NCI-H1694 (cell line): Measurements from ENCODE around the gene CNOT11.
"Not testable (repeated sequence)": the region's sequence is repeated elsewhere in the genome, so short reads cannot be mapped to it uniquely, and the experiment has no call there.

Source experiments
- DNase-seq: peaks from one replicate; lab custom pipeline; 2025; lab: John Stamatoyannopoulos, UW

The CNOT11 gene

DNA sequence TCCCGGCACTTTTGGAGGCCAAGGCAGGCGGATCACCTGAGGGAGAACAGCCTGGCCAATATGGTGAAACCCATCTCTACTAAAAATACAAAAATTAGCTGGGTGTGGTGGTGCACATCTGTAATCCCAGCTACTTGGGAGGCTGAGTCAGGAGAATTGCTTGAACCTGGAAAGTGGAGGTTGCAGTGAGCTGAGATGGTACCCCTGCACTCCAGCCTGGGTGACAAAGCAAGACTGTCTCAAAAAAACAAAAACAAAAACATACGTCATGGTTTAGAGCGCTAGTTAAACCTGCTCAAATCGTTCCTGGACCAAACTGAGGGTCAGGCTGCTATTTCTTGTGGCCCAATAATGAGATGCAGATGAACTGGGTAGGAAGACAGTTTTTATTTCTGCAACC lies 7.2 kb upstream of the CNOT11 start:
- not testable (repeated sequence) for DNase-seq

DNA sequence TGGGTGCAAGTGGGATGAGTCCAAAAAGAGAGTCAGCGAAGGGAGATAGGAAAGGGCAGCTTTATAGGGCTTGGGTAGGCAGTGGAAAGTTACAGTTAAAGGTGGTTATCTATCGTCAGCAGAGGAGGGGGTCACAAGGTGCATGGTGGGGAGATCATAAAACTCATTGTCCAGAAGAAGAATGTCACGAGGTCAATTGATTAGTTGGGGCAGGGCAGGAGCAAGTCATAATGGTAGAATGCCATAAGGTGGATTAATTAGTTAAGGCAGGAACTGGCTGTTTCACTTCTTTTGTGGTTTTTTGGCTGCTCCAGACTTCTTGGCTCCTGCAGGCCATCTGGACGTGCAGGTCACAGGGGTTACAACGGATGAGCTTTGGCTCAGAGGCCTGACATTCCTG lies 3.9 kb upstream of the CNOT11 start:
- DNase-seq, result not testable (repeated sequence)

DNA sequence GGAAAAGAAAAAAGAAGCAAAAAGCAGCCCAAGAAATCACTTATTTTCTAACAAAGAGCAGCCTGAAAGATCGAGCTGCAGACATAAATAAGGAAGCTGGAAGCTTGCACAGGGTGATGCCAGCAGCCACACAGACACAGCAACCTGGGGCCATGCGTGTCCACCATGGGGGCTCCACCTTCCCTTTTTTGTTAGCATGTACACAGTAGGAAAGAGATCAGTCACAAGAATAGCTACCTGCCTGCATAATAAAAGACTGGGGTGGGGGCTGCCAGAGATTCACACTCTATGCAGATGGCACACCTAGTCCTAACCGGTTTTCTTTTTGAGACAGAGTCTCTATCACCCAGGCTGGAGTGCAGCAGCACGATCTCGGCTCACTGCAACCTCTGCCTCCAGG lies 2.9 kb upstream of the CNOT11 start:
- DNase-seq, result no peak

DNA sequence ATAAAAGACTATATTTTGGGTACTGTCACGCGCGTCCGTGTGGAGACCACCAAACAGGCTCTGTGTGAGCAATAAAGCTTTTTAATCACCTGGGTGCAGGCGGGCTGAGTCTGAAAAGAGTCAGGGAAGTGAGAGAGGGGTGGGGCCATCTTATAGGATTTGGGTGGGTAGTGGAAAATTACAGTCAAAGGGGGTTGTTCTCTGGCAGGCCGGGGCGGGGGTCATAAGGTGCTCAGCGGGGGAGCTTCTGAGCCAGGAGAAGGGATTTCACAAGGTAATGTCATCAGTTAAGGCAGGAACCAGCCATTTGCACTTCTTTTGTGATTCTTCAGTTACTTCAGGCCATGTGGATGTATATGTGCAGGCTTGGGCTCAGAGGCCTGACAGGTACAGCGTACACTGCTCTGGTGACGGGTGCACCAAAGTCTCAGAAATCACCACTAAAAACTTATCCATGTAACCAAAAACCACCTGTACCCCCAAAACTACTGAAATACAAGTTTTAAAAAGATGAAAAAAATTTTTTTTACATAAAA lies 1.4 kb upstream of the CNOT11 start:
- DNase-seq, result not testable (repeated sequence)

DNA sequence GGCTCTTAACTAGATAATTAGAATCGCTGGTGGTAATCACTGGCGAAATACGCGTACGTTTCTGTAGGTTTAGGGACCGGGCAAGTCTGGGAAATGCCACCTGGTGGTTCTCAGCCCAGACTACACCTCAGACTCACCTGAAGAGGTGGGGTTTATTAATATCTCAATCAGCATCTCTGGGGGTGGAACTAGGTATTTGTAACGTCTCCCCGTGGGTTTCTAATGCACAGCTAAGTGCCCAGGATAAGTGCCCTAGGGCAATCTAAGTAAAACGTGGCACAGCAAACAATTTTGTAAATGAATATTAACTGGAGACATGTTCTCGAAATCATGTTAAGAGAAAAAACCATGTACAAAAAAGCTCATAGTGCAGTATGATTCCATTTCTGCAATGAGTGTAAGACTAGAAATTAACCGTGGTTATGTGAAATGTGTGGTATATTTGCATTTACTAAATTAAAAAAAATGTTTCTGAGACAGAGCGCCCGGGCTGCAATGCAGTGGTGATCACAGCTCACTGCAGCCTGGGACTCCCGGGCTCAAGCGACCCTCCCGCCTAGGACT lies 760 bp upstream of the CNOT11 start:
- DNase-seq, result no peak

DNA sequence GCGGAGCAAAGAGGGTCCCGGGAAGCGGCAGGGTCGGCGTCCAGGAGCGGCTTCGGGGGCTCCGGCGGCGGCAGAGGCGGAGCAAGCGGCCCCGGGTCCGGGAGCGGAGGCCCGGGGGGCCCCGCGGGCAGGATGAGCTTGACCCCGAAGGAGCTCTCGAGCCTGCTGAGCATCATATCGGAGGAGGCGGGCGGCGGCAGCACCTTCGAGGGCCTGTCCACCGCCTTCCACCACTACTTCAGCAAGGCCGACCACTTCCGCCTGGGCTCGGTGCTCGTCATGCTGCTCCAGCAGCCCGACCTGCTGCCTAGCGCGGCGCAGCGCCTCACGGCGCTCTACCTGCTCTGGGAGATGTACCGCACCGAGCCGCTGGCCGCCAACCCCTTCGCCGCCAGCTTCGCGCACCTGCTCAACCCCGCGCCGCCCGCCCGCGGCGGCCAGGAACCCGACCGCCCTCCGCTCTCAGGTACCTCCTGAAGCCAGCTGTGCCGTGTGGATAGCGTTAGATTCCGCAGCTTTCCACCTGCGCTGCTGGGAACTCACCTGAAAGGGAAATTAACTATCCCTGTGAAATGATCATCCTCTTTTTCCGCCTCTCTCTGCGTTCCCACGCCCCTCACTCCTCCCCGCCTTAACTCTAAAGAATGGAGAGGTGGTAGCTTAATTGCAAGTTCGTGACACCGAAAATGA lies 472 bp downstream of the CNOT11 start:
- DNase-seq, result peak; percentile 25

DNA sequence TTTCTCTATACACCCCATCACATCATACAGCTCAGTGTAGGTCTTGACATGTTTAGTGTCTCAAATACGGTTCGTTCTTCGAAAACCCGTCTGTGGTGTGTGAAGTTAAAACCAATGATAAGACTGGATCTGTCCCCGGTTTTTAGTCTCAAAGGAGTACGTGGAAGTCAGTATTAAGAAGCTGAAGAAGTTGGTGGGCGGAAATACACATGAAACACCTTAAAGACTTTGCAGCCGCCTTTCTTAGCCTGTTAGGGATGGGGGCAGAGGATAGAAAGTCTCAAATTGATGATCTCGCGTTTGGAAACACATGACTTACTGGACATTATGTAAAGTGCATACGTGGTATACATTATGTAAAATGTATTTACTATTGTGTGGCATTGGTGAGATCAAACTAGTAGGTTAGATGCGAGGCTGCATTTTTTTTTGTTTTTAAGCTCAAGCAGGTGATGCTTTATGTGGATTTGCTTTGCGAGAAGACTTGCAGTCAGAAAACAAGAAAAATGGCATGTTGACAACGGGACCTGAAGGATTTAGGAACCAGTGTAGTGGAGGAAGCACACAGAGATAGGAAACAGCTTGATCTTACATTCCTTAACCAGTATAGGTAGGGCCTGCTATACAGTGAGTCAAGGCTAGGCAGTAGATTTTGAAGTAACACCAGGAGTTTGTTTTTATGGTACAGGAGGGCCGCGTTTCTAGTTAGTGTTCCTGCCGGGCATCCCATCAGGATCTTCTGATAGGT lies 1.2 kb downstream of the CNOT11 start:
- DNase-seq, result no peak

DNA sequence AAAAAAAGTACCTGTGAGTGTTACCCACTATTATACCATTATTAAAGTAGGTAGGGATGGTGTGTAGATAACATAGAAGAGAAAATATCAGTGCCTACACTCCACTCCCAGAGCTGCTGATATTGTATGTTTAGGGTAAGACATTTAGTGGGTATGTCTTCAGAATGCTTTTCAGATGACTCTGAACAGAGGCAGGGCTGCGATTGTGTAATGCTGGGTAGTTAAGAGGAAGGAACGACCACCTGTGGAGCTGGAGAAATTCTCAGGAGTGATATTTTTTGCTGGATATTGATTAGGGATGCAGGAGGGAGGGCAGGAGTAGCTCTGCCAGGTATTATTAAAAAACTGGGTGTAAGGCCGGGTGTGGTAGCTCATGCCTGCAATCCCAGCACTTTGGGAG lies 2.8 kb downstream of the CNOT11 start:
- DNase-seq, result no peak

DNA sequence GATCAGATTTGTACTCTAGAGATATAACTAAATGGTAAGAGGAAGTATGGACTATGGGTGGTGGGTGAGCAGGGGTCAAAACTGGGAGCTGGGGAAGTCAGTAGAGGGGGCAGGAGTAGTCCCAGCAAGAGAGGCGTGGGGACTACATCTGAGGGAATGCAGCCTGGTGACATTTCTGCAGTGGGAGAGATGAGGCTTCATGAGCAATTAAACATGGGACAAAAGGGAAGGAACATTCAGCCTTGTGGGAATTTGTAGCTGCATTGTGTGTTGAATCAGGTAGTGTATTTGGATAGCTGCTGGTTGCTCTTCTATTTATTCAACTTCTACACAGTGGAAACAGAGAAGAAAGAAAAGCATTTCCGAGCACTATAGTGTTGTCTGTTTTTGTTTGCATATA lies 3.6 kb downstream of the CNOT11 start:
- no peak for DNase-seq

DNA sequence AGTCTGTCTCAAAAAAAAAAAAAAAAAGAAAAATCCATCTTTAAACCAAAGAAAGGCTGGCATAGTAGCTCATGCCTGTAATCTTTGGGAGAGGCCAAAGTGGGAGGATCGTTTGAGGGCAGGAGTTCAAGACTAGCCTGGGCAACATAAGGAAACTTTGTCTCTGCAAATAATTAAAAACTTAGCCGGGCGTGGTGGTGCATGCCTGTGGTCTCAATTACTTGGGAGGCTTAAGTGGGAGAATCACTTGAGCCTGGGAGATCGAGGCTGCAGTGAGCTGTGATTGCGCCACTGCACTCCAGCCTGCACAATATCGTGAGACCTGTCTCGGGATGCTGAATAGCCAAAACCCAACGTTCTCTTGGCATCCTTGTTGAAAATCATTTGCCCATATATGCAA lies 6.1 kb downstream of the CNOT11 start:
- DNase-seq, result no peak

DNA sequence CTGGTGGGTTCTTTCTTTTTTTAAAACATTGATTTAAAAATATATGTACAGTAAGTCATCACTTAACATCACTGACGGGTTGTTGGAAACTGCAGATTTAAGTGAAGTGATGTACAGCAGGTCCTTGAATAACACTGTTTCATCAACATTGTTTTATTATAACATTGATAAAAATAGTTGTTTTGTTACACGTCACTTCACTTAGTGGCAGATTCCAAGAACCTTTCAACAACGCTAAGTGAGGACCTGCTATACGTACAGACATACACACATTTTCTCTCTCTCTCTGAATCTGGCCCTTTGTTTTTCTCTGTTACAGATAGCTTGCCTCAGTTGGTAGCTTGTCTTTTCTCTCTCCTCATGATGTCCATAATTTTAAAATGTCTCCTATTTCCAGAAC lies 9.5 kb downstream of the CNOT11 start:
- DNase-seq, result no peak

DNA sequence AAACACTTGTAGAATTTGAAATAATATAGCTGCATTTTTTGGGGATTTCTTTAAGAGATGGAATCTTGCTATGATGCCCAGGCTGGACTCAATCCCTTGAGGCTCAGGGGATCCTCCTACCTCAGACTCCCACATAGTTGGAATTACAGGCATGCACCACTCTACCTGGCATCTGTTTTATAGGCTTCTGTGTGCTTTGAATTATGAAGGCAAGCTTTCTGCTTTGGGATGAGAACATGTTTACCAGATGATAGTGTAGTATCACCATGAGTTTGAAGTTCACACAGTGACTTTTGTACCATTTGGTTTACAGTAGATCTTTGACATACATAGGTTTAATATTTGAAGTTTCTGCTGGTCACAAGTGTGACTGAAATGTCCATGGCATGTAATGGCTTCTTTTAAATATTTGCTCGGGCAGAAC lies 10.7 kb downstream of the CNOT11 start:
- no peak for DNase-seq

DNA sequence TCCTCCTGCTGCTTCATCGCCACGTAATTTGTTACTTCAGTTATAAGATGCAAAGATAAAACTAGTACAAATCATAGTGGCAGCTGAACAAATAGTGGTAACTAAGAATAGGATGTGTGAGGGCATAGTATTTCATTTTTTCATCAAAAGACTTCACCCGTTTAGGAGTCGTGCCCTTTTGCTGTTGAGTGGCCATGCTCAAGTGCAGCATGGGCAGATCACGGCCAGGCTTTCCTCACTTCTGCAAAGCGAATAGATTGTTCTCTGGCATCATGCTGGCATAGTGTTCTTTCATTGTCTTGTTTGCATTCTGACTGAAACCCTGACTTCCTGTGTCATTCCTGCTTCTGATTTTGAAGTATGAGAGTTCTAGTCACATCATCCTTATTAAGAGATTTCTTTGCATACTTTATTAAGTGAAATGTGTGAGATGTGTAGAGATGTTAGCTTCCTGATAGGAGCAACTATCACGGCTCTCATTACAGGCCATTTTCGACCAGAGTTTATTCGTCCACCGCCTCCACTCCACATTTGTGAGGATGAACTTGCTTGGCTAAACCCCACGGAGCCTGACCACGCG lies 11.8 kb downstream of the CNOT11 start:
- DNase-seq, result no peak

DNA sequence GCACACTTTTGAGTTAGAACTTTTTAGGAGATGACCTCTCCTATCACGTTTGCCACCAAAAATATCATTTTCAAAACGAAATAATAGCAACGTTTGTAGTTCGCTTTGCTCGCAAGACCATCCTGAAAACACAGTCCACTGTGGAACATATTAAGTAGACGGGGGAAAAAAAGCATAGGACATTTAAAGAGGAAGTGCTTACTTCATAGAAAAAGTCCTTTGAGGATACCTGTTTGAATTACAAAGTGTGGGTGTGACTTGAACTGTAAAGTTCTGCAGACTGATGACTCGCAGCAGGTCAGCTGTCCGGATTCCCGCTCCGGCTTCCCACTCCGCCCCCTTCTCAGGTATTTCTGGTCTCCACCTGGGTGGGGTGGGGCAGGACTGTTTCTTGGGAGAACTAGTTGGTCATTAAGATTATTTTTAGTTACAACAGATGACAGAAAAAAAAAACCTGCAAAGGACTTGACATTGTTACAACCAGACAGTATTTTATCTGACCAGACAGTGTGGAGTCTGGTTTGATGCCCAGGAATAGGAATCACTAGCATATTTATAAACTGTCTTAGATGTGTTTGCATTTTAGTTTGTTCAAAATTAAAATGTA lies 13.3 kb downstream of the CNOT11 start:
- no peak for DNase-seq

DNA sequence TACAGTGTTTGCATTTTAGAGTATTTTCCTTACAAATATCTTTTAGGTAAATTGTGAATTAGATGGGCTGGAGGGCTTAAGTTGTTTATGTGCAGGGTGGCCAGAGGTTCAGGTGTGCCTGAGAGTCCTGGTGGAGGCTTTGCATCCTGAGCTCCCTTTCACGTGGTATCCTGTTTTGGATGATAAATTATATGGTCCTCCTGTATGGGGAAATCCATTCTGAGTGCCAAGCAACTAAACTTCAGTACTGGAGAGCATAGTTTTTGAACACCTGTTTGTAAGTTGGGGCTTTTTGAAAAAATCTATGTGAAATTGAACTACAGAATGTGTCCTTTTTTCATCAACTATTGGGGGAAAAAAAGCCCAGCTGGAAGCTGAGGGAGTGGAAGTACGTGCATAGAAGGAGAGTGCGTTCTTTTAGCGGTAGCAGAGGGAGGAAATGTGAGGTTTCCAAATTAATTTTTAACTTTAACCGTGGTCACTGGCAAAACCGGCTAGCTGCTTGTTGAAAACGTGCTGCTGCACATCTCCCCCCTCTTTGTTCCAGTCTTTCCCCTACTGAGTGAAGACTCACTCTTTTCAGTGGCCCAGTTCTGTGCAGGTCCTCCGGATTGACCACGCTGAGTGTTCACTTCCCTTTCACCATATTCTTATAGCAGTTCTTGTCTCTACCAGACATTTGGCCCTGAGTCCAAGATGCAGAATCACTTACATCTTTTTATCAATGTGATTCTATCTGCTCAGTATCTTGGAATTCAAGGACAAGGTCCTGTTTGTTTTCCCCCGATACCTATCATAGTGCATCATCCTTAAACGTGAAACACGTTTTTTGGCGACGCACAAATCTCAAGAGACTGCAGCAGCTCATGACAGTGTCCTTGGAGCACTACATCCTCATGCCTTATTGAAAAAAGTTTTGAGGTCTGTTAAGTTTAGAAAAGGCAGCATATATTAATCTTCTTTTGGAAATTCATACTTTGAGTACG lies 15.3 kb downstream of the CNOT11 start:
- DNase-seq, result no peak

DNA sequence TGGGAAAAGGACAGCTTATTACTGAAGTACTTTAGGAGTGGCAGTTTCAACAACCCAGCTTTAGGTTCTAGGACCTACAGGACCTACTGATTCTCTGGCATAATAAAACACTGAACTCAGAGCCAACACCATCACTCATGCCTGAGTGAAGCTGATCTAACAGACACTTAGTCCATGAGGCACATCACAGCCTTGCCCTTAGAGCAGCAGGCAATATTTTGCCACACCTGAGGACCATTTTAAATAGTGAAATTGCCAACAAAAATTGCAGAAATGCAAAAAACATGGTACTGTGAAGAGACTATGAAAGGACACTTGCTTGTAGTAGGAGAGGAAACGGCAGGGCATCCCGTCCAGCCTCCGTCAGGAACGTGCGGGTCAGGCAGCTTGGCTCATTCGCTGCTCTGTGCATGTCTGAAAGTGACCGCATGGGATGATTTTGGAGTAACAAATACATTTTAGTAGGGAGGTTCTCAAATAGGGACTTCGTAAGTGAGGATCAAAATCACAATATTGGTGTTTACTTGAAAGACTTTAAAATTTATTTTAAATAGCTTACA lies 18.1 kb downstream of the CNOT11 start:
- no peak for DNase-seq

DNA sequence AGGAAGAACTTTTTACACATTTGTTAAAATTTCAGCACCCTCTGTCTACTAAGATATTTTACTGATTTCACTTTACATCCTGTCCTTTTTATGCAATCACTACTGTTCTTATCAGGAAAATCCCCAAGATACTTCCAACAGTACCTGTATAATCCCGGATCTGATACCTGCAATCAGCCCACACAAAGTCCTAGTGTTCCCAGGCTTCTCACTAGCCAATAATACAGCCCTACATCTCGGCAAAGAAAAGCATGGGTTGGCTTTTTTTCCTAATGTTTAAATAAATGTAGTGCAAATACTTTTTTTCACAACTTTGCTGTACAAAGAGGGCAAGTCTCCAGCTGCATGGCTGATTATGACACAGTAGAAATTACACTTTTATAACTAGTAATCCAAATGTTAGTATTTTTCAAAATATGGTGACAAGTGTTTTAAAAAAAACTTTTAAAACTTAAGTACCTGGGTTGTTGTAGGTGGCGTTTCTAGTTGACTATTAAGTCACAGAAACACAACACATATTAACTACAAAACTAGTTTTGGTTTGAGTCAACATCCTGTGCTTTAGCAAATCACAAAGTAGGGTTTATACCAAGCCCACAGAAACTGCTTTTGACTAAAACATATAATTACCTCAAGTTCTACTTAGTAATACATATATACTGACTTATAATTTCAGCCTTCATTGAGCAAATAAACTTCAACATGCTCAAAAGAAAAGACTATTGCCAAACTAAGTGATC lies 19.5 kb downstream of the CNOT11 start:
- DNase-seq, result no peak

DNA sequence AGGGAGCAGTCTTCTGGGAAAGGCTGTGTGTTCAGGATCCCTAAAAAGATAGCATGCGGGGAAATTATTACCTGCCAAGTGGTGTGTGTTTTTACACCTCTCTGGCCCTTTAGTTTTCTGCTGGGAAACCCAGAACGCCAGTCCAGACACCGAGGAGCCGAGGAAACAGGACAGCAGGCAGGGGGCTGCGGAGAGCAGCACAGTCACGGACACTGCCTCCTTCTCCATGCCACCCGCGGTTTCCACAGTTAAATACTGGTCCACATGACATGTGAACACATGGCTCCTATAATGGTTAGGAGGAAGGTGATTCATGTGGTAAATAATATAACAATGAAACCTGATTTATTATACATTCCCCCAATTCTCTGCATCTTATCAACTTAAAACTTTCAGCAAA lies 20.4 kb downstream of the CNOT11 start:
- DNase-seq, result no peak

DNA sequence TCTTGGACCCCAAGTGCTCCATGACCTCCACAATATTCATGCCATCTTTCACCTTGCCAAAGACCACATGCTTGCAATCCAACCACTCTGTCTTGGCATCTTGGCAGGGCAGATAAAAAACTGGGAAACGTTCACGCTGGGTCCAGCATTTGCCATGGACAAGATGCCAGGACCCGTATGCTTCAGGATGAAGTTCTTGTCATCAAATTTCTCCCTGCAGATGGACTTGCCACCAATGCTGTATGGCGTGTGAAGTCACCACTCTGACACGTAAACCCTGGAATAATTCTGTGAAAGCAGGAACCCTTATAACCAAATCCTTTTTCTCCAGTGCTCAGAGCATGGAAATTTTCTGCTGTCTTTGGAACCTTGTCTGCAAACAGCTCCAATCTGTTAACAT lies 21.5 kb downstream of the CNOT11 start:
- DNase-seq, result no peak

DNA sequence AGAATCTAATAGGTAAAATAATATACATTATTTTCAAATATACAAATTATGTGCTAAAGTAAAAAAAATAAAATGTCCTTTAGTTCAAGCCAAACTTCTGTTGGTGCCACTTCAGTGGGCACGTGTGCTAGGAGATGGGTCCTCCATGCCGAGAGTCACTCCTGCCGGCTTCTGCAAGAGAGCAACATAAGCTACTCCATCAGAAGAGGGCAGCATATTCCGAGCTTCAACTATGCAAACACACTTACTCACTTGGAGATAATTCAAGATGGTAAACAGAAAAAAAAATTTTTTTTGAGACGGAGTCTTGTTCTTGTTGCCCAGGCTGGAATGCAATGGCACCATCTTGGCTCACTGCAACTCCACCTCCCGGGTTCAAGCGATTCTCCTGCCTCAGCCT lies 24.4 kb downstream of the CNOT11 start:
- DNase-seq, result no peak
